Cardiac fibroblast (primary cell): ENCODE data around the gene ARHGAP8.

Source experiments
- DNase-seq, 2 donors: peaks; one replicate each; pipeline versions ENCODE4 v3.0.0 to v3.0.0-alpha.2; 2010; ENCODE audit warnings: low read depth in 2 of 2
- H3K4me3 ChIP-seq, 2 donors: replicated peaks in 1 of 2; 1 replicate in 1 of 2; 2 replicates in 1 of 2; pipeline ENCODE4 v1.5.1; 2011; ENCODE audit warnings: low read depth in 2 of 2, low read length in 2 of 2, mild to moderate bottlenecking in 2 of 2, moderate library complexity in 1 of 2
- TF ChIP-seq, protein P1 (sequence below): IDR thresholded peaks from one replicate; pipeline ENCODE4 v1.5.1; 2011; ENCODE audit warnings: low read depth, mild to moderate bottlenecking, low read length, inconsistent platforms

The ARHGAP8 gene

DNA sequence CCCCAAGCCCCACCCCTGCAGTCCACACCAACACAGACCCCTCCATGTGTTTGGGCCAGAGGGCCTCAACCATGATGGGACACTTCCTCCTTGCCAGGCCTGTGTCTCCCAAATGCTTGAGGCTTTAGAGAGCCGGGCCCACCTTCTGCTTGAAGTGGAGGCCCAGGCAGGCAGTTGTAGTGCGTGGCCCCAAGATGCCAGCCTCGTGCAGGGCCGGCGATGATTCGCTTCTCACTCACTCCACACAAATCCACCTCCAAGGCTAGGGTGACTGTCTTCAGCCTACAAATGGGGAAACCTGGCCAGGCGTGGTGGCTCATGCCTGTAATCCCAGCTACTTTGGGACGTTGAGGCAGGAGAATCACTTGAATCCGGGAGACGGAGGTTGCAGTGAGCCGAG is 44.6 kb upstream of the ARHGAP8 start:
- H3K4me3 ChIP-seq: no peak overlapping the region
- DNase-seq: no peak
- TF ChIP-seq, protein P1, sequence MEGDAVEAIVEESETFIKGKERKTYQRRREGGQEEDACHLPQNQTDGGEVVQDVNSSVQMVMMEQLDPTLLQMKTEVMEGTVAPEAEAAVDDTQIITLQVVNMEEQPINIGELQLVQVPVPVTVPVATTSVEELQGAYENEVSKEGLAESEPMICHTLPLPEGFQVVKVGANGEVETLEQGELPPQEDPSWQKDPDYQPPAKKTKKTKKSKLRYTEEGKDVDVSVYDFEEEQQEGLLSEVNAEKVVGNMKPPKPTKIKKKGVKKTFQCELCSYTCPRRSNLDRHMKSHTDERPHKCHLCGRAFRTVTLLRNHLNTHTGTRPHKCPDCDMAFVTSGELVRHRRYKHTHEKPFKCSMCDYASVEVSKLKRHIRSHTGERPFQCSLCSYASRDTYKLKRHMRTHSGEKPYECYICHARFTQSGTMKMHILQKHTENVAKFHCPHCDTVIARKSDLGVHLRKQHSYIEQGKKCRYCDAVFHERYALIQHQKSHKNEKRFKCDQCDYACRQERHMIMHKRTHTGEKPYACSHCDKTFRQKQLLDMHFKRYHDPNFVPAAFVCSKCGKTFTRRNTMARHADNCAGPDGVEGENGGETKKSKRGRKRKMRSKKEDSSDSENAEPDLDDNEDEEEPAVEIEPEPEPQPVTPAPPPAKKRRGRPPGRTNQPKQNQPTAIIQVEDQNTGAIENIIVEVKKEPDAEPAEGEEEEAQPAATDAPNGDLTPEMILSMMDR: no peak

DNA sequence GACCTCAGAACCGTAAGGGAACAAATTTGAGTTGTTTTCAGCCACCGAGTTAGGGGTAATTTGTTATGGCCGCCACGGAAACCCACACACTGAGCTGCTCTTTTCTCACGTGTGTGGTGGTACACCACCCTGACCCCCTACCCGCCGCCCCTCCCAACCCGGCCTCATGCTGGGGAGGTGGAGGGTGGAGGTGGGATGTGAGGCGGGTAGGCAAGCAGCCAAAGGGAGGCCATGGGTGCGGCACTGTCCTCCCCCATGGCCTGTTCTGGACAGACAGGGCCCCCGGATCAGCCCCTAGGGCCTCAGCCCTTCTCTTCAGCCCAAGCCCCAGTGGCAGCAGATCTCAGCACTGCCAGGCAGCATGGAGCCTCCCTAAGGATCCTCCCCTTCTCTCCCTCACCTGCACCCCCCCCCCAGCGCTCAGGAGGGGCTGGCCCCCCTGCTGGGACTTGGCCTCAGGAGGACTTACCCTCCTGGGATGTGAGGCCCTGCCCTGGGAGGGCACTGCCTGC is 42.4 kb upstream of the ARHGAP8 start:
- TF ChIP-seq, protein P1: no peak

DNA sequence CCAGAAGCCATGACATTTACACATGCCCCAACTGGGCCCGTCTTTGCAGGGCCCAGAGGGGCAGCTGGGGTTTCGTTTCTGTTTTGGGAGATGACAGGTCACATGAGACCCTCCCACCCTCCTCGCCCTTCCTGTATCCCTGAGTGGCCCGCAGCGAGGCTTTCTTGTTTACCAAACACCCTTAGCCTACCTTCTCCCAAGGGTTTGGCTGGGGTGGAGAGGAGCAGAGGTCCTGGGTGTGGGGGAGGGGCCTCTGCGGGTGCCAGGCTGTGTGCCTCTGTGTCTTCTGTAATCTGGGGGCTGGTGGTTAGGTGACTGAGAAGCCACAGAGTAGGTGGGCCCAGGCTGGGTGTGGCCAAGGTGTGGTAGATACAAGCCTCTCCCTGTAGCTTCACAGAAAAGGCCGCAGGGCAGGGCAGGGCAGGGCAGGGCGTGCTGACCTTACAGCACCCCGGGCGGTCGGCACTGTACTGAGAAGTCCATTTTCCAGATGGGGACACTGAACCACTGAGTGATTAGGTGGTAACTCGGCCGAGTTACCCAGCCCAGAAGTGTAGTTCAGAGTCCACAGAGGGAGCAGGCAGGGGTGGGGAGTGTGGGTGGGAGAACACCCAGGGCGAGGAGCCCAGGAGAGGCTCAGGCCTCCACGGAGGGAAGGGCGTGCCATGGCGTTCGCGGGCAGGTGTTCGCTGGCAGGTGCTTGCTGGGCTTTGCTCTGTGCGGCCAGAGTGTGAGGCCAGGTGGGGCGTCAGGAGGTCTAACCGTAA is 41.7 kb upstream of the ARHGAP8 start:
- TF ChIP-seq, protein P1: no peak
- H3K4me3 ChIP-seq: no peak overlapping the region
- DNase-seq: no peak

More for the DNA sequence above, 42.4 kb upstream of the ARHGAP8 start:
- H3K4me3 ChIP-seq: no peak overlapping the region
- no peak for DNase-seq

DNA sequence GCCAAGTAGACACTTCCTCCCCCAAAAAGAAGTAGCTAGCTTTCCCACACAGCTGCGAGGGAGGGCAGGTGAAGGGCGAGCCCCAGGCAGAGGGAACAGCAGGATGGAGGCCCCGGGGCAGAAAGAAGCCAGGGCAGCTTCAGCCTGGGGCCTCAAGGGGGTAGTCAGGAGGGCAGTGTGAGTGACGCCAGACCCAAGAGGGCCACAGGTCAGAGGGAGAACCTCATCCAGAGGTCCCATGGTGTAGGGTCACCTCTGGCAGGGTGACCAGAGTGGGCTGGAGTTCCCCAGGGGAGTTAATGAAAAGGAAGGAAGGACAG is 41.2 kb upstream of the ARHGAP8 start:
- DNase-seq: no peak
- no peak overlapping the region for H3K4me3 ChIP-seq
- TF ChIP-seq, protein P1: no peak

DNA sequence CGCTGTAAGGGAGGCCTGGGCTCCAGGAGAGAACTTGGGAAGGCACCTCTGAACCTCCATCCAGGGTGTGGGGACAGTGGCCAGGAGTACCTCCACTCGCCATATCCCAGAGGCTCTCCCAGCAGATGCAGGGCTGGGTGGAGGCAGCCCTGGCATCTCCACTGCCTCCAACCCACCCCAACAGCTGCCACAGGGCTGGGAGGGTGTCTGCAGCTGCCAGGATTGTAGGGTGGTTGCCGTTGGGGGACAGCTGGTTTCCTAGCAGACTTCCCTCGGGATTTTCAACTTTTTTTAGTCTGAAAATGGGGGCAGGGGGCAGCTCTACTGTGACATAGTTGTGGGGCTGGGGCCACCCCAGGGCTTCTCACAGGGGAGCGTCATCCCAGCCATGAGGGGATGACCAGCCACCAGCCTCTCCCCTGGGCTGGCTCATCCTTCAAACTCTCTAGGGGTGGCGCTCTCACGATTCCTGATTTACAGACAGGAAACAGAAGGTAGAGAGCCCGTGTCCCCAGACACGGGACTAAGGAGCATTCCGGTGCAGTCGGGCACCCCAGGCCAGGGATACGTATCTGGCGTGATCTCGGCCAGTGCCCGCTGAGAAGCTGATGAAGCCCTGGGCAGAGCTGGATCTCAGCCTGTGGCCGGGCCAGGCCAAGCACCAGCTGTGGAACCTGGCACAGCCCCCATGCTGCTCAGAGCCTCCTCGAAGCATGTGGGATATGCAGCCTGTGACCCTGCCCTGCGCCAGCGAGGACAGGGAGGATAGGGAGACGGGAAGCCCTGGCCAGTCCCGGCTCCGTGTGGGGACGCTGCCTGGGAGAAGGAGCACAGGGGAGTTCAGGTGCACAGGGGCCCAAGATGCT is 40.5 kb upstream of the ARHGAP8 start:
- no peak overlapping the region for H3K4me3 ChIP-seq
- no peak for DNase-seq
- TF ChIP-seq, protein P1: no peak

DNA sequence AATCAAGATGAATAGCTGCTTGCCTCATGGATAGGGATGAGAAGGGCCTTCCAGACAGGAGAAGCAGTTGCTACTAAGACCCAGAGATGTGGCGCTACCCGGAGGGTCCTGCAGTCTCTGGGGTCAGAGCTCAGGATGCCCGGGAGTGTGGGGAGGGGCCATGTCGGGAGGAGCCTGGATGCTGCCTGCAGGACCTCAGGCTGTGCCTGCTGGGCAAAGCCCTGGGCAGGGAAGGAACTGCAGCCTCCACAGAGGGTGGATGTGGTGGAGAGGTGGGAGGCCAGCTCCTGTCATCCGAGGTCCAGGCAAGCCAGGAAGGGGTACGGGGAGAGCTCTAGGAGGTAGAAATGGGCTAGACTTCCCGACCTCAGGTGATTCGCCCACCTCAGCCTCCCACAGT is 39.4 kb upstream of the ARHGAP8 start:
- no peak for DNase-seq
- TF ChIP-seq, protein P1: no peak
- no peak overlapping the region for H3K4me3 ChIP-seq
